HG02798 (cell line): ENCODE data around the gene SLC25A25.

Experiments
- ATAC-seq: cut with Tn5 transposase; IDR thresholded peaks from one replicate; pipeline ENCODE4 v1.9.1; 2021; ENCODE audit warnings: mild to moderate bottlenecking; ENCODE audit not compliant: unreplicated experiment, poor library complexity

SLC25A25 gene

GRCh38 chr9:128094166-128094949 is 26.3 kb downstream of the SLC25A25 start:
- ATAC-seq = peak; percentile 94

GRCh38 chr9:128094950-128095544 is 27.0 kb downstream of the SLC25A25 start:
- no peak for ATAC-seq

DNA sequence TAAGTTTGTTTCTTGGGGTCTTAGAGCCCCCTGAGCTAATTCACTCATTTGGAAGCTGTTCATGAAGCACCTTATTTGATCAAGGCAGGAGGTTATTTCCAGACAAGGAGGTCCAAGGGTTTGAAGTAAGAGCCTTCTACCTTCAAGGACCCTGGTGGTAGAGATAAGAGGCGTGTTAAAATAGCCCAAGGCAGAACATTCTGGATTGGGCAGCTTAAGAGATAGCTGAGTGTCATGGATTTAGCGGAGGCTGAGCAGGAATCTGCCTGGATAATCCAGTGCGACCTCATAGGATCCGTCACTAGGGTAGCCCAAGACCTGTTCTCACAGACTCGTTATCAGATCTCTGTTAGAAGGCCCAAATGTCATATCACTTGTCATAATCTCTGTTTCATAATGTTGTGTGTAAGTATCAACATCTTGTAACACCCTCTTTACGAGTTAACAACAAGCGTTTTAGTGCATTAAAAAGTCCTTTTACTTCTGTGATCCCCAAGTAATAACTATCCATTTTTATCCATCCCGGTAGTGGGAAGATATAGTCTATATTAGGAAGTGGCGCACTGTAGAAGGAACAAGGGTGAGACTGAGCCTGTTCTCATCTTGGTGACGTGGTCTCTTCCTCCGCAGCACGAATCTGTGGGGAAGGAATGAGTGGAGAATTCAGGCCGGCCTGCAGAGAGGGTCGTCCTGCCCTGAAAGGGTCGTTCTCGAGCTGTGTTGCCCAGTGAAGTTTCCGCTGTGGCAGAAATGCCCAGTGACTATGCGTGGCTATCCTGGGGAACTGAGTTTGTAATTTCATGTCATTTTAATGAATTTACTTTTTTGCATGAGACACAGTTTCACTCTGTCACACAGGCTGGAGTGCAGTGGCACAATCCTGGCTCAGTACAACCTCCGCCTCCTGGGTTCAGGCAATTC is 28.8 kb downstream of the SLC25A25 start:
- ATAC-seq = no peak

DNA sequence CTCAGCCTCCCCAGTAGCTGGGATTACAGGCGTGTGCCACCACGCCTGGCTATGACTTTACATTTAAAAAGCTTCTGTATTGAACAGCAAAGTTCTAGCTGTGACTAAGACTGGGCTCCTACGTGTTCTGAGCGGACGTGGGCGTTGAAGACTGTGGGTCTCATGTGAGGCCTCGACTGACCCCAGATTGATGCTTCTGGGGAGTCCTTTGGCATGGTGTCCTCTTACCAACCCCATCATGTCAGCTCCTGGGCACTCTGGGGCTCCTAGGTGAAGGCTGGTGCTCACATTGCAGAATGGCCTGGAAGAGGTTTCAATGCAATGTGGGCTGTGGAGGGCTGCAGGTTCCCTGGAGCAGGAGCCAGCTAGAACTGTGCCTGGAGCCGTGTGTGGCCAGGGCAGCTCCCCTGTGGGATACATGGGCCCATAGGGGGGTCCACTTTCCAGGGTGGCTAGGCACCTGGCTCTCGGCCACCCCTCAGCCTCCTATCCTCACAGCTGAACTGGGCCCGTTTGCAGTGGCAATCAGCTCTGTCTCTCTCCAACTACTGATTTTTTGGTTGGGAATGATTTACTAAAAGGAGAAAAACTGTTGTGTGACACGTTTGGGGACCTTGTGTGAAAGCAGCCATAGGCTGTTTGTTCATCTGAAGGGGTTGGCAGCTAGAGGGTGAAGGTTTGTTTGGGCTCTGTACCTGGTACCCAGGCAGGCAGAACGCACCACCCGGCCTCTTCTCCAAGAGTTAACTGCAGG is 29.7 kb downstream of the SLC25A25 start:
- no peak for ATAC-seq

- no peak for ATAC-seq
These were observed 30.5 kb downstream of the SLC25A25 start for GRCh38 chr9:128098297-128099230.

DNA sequence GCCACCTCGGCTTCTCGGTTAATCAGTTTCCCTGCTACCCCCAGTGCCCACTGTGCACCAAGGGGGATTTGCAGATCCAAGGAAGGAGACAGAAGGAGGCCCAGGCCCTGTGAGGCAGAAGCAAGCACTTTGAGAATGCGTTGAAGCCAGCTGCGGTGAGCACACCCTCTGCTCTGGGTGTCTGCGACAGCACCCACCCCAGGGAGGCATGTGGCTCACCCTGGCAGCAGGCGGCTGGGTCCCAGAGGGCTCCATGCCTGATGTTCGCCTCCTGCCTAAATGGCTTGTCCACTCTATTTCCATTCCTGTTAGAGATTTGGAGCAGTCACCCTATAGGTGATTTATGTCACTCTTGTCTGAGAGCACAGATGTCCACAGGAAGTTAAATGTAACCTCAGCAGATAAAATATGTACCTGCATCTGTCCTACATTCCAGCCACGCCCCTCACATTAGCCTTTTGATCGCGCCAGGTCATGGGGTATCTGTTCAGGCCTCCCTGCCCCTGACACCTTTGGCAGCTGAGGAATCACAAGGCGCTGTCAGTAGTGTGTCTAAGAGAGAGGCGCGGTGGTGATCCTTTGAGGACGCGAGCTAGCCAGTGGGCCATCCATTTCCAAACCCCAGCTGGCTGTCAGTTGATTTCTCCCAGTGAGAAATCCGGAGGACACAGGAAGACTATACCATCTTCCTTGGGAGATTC is 31.3 kb downstream of the SLC25A25 start:
- no peak for ATAC-seq

DNA sequence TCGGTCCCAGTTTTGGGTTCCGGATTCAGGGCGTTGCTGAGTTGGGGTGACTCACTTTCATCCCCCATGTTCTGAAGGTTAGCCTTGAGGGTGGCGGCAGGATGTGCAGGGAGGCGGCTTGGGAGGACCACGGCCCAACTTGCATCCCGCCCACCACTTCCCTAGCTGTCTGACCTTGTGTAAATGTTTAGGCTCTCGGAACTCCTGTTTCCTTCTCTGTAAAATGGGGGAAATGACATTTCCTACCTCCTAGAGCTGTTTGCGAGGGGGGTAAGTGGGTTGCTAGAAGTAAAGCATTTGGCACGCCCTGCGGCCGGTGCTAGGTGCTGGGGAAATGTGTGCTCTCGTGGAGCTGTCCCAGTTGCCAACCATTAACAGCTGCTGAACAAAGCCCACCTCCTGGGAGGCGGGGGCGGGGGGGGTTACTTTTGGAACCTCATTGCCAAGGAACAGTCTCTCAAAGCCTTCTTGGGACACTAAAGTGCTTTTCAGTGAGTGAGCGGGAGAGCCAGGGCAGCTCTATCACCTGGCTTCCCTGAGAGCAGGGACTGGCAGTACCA is 32.0 kb downstream of the SLC25A25 start:
- ATAC-seq = no peak

DNA sequence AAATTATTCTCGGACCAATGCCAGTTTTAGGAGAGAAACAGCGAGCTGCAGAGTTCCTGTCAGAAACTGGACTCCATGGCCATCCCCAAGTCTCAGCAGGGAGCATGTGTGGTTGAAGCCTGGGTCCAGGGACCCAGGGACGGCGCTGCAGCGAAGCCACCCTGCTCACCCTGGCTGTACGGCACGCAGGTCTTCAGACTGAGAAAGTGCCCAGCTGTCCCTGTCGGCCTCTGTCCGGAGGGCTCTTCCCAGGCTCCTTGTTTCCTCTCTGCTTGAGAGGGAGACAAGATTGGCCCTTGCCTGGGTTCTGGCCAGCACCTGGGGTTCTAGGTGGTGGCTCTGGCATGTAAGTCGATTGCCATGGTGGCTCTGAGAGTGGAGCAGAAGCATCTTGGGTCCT is 32.5 kb downstream of the SLC25A25 start:
- ATAC-seq = no peak

DNA sequence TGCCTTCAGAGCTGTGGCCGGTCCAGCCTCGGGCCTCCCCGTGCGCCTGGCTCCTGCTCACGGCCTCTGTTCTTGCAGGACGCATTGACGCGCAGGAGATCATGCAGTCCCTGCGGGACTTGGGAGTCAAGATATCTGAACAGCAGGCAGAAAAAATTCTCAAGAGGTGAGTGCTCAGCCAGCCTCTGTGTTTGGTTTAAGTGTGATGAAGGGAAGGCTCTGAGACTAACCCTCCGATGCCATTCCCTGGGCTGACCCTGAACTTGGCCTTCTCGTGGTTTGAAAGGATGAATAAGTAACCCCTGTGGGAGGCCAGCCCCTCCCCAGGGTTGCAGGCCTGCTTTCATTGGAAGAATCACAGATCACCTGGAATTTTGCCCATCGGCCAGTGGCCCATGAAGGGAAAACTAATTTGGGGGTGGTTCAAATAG is 33.2 kb downstream of the SLC25A25 start:
- ATAC-seq = no peak

- ATAC-seq = no peak
These were observed 33.7 kb downstream of the SLC25A25 start for GRCh38 chr9:128101690-128102089.

DNA sequence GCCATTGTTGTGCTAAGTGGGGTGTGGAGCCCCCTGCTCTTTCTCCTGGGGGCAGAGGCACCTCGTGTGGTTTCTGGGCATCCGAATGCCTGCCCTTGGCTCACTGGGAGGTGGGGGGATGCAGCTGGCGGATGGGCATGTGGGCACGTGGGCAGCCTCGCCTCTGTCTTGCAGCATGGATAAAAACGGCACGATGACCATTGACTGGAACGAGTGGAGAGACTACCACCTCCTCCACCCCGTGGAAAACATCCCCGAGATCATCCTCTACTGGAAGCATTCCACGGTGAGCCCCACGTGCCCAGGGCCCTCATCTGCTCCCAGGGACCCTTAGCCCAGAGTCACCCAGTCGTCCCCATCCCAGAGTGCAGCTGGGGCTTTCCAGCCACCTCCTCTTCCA is 34.2 kb downstream of the SLC25A25 start:
- no peak for ATAC-seq

GRCh38 chr9:128102861-128103588 is 35.0 kb downstream of the SLC25A25 start:
- no peak for ATAC-seq

DNA sequence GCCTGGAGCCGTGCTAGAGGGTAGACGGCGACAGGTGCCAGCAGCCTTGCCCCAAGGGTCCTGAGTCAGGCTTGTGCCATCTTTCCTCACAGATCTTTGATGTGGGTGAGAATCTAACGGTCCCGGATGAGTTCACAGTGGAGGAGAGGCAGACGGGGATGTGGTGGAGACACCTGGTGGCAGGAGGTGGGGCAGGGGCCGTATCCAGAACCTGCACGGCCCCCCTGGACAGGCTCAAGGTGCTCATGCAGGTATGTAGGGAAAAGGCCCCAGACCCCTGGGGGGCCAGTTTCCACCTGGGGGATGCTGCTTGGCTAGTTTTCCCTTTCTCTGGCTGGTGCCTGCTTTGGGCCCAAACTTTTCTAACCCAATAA is 35.5 kb downstream of the SLC25A25 start:
- ATAC-seq = no peak

DNA sequence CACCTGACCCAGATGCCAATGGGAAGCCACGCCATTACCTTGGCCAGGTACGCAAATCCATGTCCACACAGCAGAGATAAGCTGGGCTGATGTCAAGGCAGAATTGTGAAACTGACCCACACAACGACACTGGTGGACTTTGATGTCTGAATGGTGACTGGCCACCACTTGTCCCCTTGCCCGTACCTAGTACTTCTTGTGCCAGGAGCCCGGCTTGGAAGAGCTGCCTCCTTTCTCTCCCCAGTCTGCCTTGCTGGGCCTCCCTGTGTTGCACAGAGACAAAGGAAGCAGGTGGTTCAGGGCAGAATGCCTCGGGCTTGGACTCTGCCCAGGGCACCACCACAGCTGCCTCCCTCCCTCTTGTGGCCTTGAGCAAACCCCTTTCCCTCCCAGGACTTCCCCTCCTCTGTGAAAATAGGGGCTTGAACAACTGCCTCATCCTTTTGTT is 36.2 kb downstream of the SLC25A25 start:
- no peak for ATAC-seq

- no peak for ATAC-seq
These were observed 37.6 kb downstream of the SLC25A25 start for GRCh38 chr9:128105538-128106175.

- ATAC-seq = no peak
These were observed 38.3 kb downstream of the SLC25A25 start for GRCh38 chr9:128106181-128106939.
